Dermis blood vessel endothelial cell (primary cell): Measurements from ENCODE around the gene BRMS1. TPM values are rescaled to one million over a fixed set of nuclear protein-coding genes. Genes with fewer than 3 reads are reported as not detected.
"Not testable (repeated sequence)": the region's sequence is repeated elsewhere in the genome, so short reads cannot be mapped to it uniquely, and the experiment has no call there.

Experiments
- DNase-seq: peaks from one replicate; pipeline ENCODE4 v3.0.0; 2010
- total RNA-seq: library from RNA; depleted of rRNA; stranded (reverse); fragments of >200 nt; gene quantifications from 2 replicates; pipeline ENCODE4 v1.2.3, GENCODE V29; 2014

Gene BRMS1
- total RNA-seq, 1 donor from 2014 or later: 71.8 TPM

GRCh38 chr11:66363187-66363601 is 18.3 kb upstream of the BRMS1 start:
- DNase-seq: no peak

- DNase-seq: no peak
Observed at GRCh38 chr11:66362481-66363147, 17.7 kb upstream of the BRMS1 start.

- no peak for DNase-seq
Observed at GRCh38 chr11:66361502-66361941, 16.6 kb upstream of the BRMS1 start.

- DNase-seq: no peak
Observed at GRCh38 chr11:66360406-66361073, 15.6 kb upstream of the BRMS1 start.

- DNase-seq: no peak
Observed at GRCh38 chr11:66359662-66360087, 14.8 kb upstream of the BRMS1 start.

- DNase-seq: not testable (repeated sequence)
Observed at GRCh38 chr11:66350560-66351235, 5.8 kb upstream of the BRMS1 start.

- no peak for DNase-seq
Observed at GRCh38 chr11:66349084-66349386, 4.1 kb upstream of the BRMS1 start.

- peak; percentile 95 for DNase-seq
Observed at GRCh38 chr11:66347425-66348276, 2.7 kb upstream of the BRMS1 start, which contains the start of gene B4GAT1. TSS of gene B4GAT1 (minus strand) at chr11:66347629. CDS start at chr11:66347545, 84 bp downstream.

GRCh38 chr11:66346476-66347424 is 1.8 kb upstream of the BRMS1 start:
- no peak for DNase-seq

- no peak for DNase-seq
Observed at GRCh38 chr11:66345316-66345649, 379 bp upstream of the BRMS1 start.

GRCh38 chr11:66343176-66343575 is 1.7 kb downstream of the BRMS1 start:
- DNase-seq: no peak

- DNase-seq: no peak
Observed at GRCh38 chr11:66341502-66342126, 3.3 kb downstream of the BRMS1 start.

- DNase-seq: no peak
Observed at GRCh38 chr11:66340596-66341501, 4.1 kb downstream of the BRMS1 start.

- DNase-seq: no peak
Observed at GRCh38 chr11:66339686-66340483, 5.0 kb downstream of the BRMS1 start.

- DNase-seq: no peak
Observed at GRCh38 chr11:66339162-66339675, 5.7 kb downstream of the BRMS1 start.

GRCh38 chr11:66338276-66339161 is 6.4 kb downstream of the BRMS1 start:
- no peak for DNase-seq

GRCh38 chr11:66337103-66337899 is 7.6 kb downstream of the BRMS1 start:
- DNase-seq: no peak
